Neural progenitor cell (in vitro differentiated cells): ENCODE results near the gene IQGAP3.

ENCODE experiments used
- CTCF ChIP-seq: fragments of 200-600 bp; sonication (generic); IDR thresholded peaks from 2 replicates; pipeline ENCODE4 v1.5.1; 2017; ENCODE audit warnings: antibody characterized with exemption, mild to moderate bottlenecking
- EZH2phosphoT487 ChIP-seq: fragments of 200-600 bp; sonication (generic); IDR thresholded peaks from 2 replicates; pipeline ENCODE4 v1.6.1; 2017; ENCODE audit warnings: antibody characterized with exemption

GRCh38 chr1:156596426-156596825, 24.1 kb upstream of the IQGAP3 start:
- TF ChIP-seq CTCF = no peak
- TF ChIP-seq EZH2phosphoT487 = no peak
